ENCODE results near the gene SLC5A2.

The SLC5A2 gene

DNA sequence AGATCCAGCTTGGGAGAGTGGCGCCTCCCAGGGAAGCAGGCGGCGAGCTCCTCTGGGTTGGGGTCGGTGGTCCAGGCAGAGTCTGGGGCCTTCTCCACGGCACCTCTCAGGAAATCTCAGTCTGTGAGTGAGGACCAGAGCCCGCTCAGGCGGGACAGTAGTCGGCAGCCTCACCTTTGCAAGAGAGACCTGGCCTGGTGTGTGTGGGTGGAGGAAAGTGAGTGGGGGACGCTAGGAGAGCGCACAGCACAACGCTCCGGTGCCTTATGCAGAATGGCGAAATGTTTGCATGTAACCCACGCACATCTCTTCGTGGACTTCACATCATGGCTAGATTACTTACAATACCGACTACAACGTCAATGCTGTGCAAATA is 47.0 kb downstream of the SLC5A2 start:
- ATAC-seq: no peak
- TF ChIP-seq BACH2 (CRISPR knock-in tag; IDR thresholded peaks at IDR 0.05; ENCODE audit: borderline replicate concordance) (no peak), TOX (CRISPR knock-in tag; IDR thresholded peaks at IDR 0.05; ENCODE audit: borderline replicate concordance) (no peak), GLIS3 (CRISPR knock-in tag; IDR thresholded peaks at IDR 0.05) (no peak), OSR1 (CRISPR knock-in tag; IDR thresholded peaks at IDR 0.05) (no peak), ZNF565 (CRISPR knock-in tag; conservative IDR thresholded peaks at IDR 0.05; ENCODE audit: low read depth) (no peak), ISL1 (CRISPR knock-in tag; IDR thresholded peaks at IDR 0.05) (no peak)
- TF ChIP-seq, protein P1, sequence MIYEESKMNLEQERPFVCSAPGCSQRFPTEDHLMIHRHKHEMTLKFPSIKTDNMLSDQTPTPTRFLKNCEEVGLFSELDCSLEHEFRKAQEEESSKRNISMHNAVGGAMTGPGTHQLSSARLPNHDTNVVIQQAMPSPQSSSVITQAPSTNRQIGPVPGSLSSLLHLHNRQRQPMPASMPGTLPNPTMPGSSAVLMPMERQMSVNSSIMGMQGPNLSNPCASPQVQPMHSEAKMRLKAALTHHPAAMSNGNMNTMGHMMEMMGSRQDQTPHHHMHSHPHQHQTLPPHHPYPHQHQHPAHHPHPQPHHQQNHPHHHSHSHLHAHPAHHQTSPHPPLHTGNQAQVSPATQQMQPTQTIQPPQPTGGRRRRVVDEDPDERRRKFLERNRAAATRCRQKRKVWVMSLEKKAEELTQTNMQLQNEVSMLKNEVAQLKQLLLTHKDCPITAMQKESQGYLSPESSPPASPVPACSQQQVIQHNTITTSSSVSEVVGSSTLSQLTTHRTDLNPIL (CRISPR knock-in tag; IDR thresholded peaks at IDR 0.05; ENCODE audit: low read depth): no peak
- TF ChIP-seq, protein P2, sequence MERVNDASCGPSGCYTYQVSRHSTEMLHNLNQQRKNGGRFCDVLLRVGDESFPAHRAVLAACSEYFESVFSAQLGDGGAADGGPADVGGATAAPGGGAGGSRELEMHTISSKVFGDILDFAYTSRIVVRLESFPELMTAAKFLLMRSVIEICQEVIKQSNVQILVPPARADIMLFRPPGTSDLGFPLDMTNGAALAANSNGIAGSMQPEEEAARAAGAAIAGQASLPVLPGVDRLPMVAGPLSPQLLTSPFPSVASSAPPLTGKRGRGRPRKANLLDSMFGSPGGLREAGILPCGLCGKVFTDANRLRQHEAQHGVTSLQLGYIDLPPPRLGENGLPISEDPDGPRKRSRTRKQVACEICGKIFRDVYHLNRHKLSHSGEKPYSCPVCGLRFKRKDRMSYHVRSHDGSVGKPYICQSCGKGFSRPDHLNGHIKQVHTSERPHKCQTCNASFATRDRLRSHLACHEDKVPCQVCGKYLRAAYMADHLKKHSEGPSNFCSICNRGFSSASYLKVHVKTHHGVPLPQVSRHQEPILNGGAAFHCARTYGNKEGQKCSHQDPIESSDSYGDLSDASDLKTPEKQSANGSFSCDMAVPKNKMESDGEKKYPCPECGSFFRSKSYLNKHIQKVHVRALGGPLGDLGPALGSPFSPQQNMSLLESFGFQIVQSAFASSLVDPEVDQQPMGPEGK (CRISPR knock-in tag; IDR thresholded peaks at IDR 0.05; ENCODE audit: borderline replicate concordance): no peak

GRCh38 chr16:31530405-31530804 is 47.5 kb downstream of the SLC5A2 start:
- ATAC-seq: no peak

More at GRCh38 chr16:31530405-31530804, 47.5 kb downstream of the SLC5A2 start:
- TF ChIP-seq TSHZ2 (CRISPR knock-in tag; IDR thresholded peaks at IDR 0.05) (no peak), ZNF8 (CRISPR knock-in tag; IDR thresholded peaks at IDR 0.05) (no peak), ISL1 (CRISPR knock-in tag; IDR thresholded peaks at IDR 0.05) (no peak), TCF4 (CRISPR knock-in tag; IDR thresholded peaks at IDR 0.05; ENCODE audit: borderline replicate concordance) (no peak), OSR1 (CRISPR knock-in tag; IDR thresholded peaks at IDR 0.05) (no peak), CSDC2 (CRISPR knock-in tag; IDR thresholded peaks at IDR 0.05) (no peak), GLIS3 (CRISPR knock-in tag; IDR thresholded peaks at IDR 0.05) (no peak), POU6F1 (CRISPR knock-in tag; IDR thresholded peaks at IDR 0.05; ENCODE audit: borderline replicate concordance, low read depth) (no peak), PPARA (CRISPR knock-in tag; IDR thresholded peaks at IDR 0.05; ENCODE audit: borderline replicate concordance) (no peak), ZC3H10 (CRISPR knock-in tag; IDR thresholded peaks at IDR 0.05) (no peak), RARB (CRISPR knock-in tag; IDR thresholded peaks at IDR 0.05) (no peak), TOX (CRISPR knock-in tag; IDR thresholded peaks at IDR 0.05; ENCODE audit: borderline replicate concordance) (no peak), ZNF565 (CRISPR knock-in tag; conservative IDR thresholded peaks at IDR 0.05; ENCODE audit: low read depth) (no peak), ZFP30 (CRISPR knock-in tag; IDR thresholded peaks at IDR 0.05) (no peak), ZFP3 (CRISPR knock-in tag; IDR thresholded peaks at IDR 0.05) (no peak), ESRRG (CRISPR knock-in tag; IDR thresholded peaks at IDR 0.05) (no peak), BACH2 (CRISPR knock-in tag; IDR thresholded peaks at IDR 0.05; ENCODE audit: borderline replicate concordance) (no peak)
- TF ChIP-seq, protein P1 (CRISPR knock-in tag; IDR thresholded peaks at IDR 0.05; ENCODE audit: low read depth): no peak
- TF ChIP-seq, protein P2 (CRISPR knock-in tag; IDR thresholded peaks at IDR 0.05; ENCODE audit: borderline replicate concordance): no peak
- TF ChIP-seq, protein P3, sequence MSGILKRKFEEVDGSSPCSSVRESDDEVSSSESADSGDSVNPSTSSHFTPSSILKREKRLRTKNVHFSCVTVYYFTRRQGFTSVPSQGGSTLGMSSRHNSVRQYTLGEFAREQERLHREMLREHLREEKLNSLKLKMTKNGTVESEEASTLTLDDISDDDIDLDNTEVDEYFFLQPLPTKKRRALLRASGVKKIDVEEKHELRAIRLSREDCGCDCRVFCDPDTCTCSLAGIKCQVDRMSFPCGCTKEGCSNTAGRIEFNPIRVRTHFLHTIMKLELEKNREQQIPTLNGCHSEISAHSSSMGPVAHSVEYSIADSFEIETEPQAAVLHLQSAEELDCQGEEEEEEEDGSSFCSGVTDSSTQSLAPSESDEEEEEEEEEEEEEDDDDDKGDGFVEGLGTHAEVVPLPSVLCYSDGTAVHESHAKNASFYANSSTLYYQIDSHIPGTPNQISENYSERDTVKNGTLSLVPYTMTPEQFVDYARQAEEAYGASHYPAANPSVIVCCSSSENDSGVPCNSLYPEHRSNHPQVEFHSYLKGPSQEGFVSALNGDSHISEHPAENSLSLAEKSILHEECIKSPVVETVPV (CRISPR knock-in tag; IDR thresholded peaks at IDR 0.05): no peak

Data from SK-N-SH treated with all-trans-retinoic acid at 6 μM for 48 hours (cell line).